Measurements from ENCODE around the gene M1AP. TPM values are rescaled to one million over a fixed set of nuclear protein-coding genes. Genes with fewer than 3 reads are reported as not detected.
"Not testable (repeated sequence)": the region's sequence is repeated elsewhere in the genome, so short reads cannot be mapped to it uniquely, and the experiment has no call there.

Gene M1AP
- total and polyA plus RNA-seq, 2 donors (not counting 1 experiment from before 2014, with no cell fraction given) = not detected

- H3K4me2 ChIP-seq (ENCODE audit: extremely low read depth, insufficient read depth, low read length) = no peak overlapping the region
- TF ChIP-seq EZH2 (IDR thresholded peaks at IDR 0.05; ENCODE audit: low read length, missing control alignments) (no peak), CTCF (conservative IDR thresholded peaks at IDR 0.05 in 1 of 2, IDR thresholded peaks at IDR 0.05 in 1 of 2; ENCODE audit: low read depth in 1 of 2, low read length in 2 of 2) (no peak)
- no peak for DNase-seq (ENCODE audit: low read depth in 2 of 2)
- H3K9ac ChIP-seq (ENCODE audit: insufficient read depth, low read length) = no peak overlapping the region
- peaks cover 9% of the 10 kb centered on the region for H3K4me1 ChIP-seq (ENCODE audit: control insufficient read depth, extremely low read depth, insufficient read depth, low read length)
- no peak overlapping the region for H2AFZ ChIP-seq (ENCODE audit: low read length)
- no peaks in the 10 kb centered on the region for H3K36me3 ChIP-seq (ENCODE audit: control insufficient read depth, insufficient read depth, low read length)
- no peaks in the 10 kb centered on the region for H3K27me3 ChIP-seq (ENCODE audit: control insufficient read depth, insufficient read depth, low read length)
- no peak overlapping the region for H3K27ac ChIP-seq (ENCODE audit: insufficient read depth, low read length)
- no peaks in the 10 kb centered on the region for H3K79me2 ChIP-seq (ENCODE audit: control insufficient read depth, insufficient read depth, low read length)
- no peak overlapping the region for H3K4me3 ChIP-seq (replicated peaks in 1 of 4; ENCODE audit: control extremely low read depth in 1 of 4, insufficient read depth in 1 of 4, low read depth in 3 of 4, low read length in 4 of 4)
- no peaks in the 10 kb centered on the region for H4K20me1 ChIP-seq (ENCODE audit: control insufficient read depth, extremely low read depth, insufficient read depth, low read length)
- H3K9me3 ChIP-seq (ENCODE audit: control insufficient read depth, insufficient read depth, low read depth, low read length) = no peaks in the 10 kb centered on the region
Observed at GRCh38 chr2:74562126-74562775, 85.9 kb downstream of the M1AP start.

- H3K27ac ChIP-seq (ENCODE audit: insufficient read depth, low read length); H3K4me3 ChIP-seq (replicated peaks in 1 of 4; ENCODE audit: control extremely low read depth in 1 of 4, insufficient read depth in 1 of 4, low read depth in 3 of 4, low read length in 4 of 4); H2AFZ ChIP-seq (ENCODE audit: low read length); H4K20me1 ChIP-seq (ENCODE audit: control insufficient read depth, extremely low read depth, insufficient read depth, low read length); H3K9me3 ChIP-seq (ENCODE audit: control insufficient read depth, insufficient read depth, low read depth, low read length); H3K9ac ChIP-seq (ENCODE audit: insufficient read depth, low read length); H3K4me2 ChIP-seq (ENCODE audit: extremely low read depth, insufficient read depth, low read length); H3K36me3 ChIP-seq (ENCODE audit: control insufficient read depth, insufficient read depth, low read length); H3K27me3 ChIP-seq (ENCODE audit: control insufficient read depth, insufficient read depth, low read length); H3K4me1 ChIP-seq (ENCODE audit: control insufficient read depth, extremely low read depth, insufficient read depth, low read length); DNase-seq (ENCODE audit: low read depth in 2 of 2); H3K79me2 ChIP-seq (ENCODE audit: control insufficient read depth, insufficient read depth, low read length): not testable (repeated sequence)
Observed at GRCh38 chr2:74561022-74561421, 87.1 kb downstream of the M1AP start.

- DNase-seq (ENCODE audit: low read depth in 2 of 2) = no peak
- Histone ChIP-seq H3K79me2 (ENCODE audit: control insufficient read depth, insufficient read depth, low read length) (no peaks in the 10 kb centered on the region), H3K9ac (ENCODE audit: insufficient read depth, low read length) (no peak overlapping the region), H3K4me2 (ENCODE audit: extremely low read depth, insufficient read depth, low read length) (no peak overlapping the region), H4K20me1 (ENCODE audit: control insufficient read depth, extremely low read depth, insufficient read depth, low read length) (no peaks in the 10 kb centered on the region), H2AFZ (ENCODE audit: low read length) (no peak overlapping the region), H3K4me1 (ENCODE audit: control insufficient read depth, extremely low read depth, insufficient read depth, low read length) (peaks cover 3% of the 10 kb centered on the region), H3K9me3 (ENCODE audit: control insufficient read depth, insufficient read depth, low read depth, low read length) (no peaks in the 10 kb centered on the region), H3K27me3 (ENCODE audit: control insufficient read depth, insufficient read depth, low read length) (no peaks in the 10 kb centered on the region), H3K36me3 (ENCODE audit: control insufficient read depth, insufficient read depth, low read length) (peaks cover 4% of the 10 kb centered on the region), H3K4me3 (replicated peaks in 1 of 4; ENCODE audit: control extremely low read depth in 1 of 4, insufficient read depth in 1 of 4, low read depth in 3 of 4, low read length in 4 of 4) (no peak overlapping the region), H3K27ac (ENCODE audit: insufficient read depth, low read length) (no peak overlapping the region)
- TF ChIP-seq EZH2 (IDR thresholded peaks at IDR 0.05; ENCODE audit: low read length, missing control alignments) (no peak), CTCF (conservative IDR thresholded peaks at IDR 0.05 in 1 of 2, IDR thresholded peaks at IDR 0.05 in 1 of 2; ENCODE audit: low read depth in 1 of 2, low read length in 2 of 2) (no peak)
Observed at GRCh38 chr2:74560591-74560990, 87.5 kb downstream of the M1AP start.

Data from fibroblast of lung (primary cell).